ENCODE results near the gene TLDC2. TPM values are rescaled to one million over a fixed set of nuclear protein-coding genes. Genes with fewer than 3 reads are reported as not detected.

TLDC2 gene
- total and polyA plus RNA-seq, 4 donors, result 0.05 to 0.33 (median 0.08) TPM; not detected in 1

GRCh38 chr20:36886859-36887751 is 11.2 kb downstream of the TLDC2 start:
- TF ChIP-seq CTCF (IDR thresholded peaks at IDR 0.05; ENCODE audit: low read depth, low read length, missing input control), result peak; percentile 94
- no peak for TF ChIP-seq HNF4G (IDR thresholded peaks at IDR 0.05)
- no peak for TF ChIP-seq EGR1 (IDR thresholded peaks at IDR 0.05; ENCODE audit: low read depth in 2 of 2)
- TF ChIP-seq RAD21 (IDR thresholded peaks at IDR 0.05), result peak; percentile 92 to 95
- no peak for TF ChIP-seq HNF4A (conservative IDR thresholded peaks at IDR 0.05)
- TF ChIP-seq JUND (IDR thresholded peaks at IDR 0.05), result no peak
- peaks cover 0 to 5% (median 3%) of the 10 kb centered on the region in 4 donors for H3K4me1 ChIP-seq (ENCODE audit: control insufficient read depth in 4 of 4, insufficient read depth in 4 of 4, low read length in 3 of 4)
- H3K9me3 ChIP-seq (ENCODE audit: control insufficient read depth in 4 of 4, low read length in 3 of 4), result no peaks in the 10 kb centered on the region
- 25% methylated on average over 24 of the region's 24 CpGs for WGBS
- H3K4me3 ChIP-seq (ENCODE audit: low read depth in 1 of 3, low read length in 3 of 3), result no peak overlapping the region
- no peaks in the 10 kb centered on the region for H3K27me3 ChIP-seq (ENCODE audit: control insufficient read depth in 4 of 4, insufficient read depth in 4 of 4, low read length in 3 of 4)
- no peak overlapping the region for H3K27ac ChIP-seq (ENCODE audit: low read depth in 1 of 2, low read length in 2 of 2)
- peak; percentile 87 for DNase-seq (ENCODE audit: low spot score)
- H3K36me3 ChIP-seq (ENCODE audit: control insufficient read depth in 4 of 4, insufficient read depth in 3 of 4, low read depth in 1 of 4, low read length in 3 of 4), result peaks cover 3 to 10% (median 5%) of the 10 kb centered on the region in 4 donors
- no peak overlapping the region for H3K9ac ChIP-seq (ENCODE audit: low read depth in 1 of 2, low read length in 2 of 2)

- Histone ChIP-seq H3K36me3 (ENCODE audit: control insufficient read depth in 4 of 4, insufficient read depth in 3 of 4, low read depth in 1 of 4, low read length in 3 of 4) (peaks cover 3 to 15% (median 8%) of the 10 kb centered on the region in 4 donors), H3K4me1 (ENCODE audit: control insufficient read depth in 4 of 4, insufficient read depth in 4 of 4, low read length in 3 of 4) (peaks cover 0 to 5% (median 2%) of the 10 kb centered on the region in 4 donors), H3K27ac (ENCODE audit: low read depth in 1 of 2, low read length in 2 of 2) (no peak overlapping the region), H3K27me3 (ENCODE audit: control insufficient read depth in 4 of 4, insufficient read depth in 4 of 4, low read length in 3 of 4) (no peaks in the 10 kb centered on the region), H3K4me3 (ENCODE audit: low read depth in 1 of 3, low read length in 3 of 3) (no peak overlapping the region), H3K9me3 (ENCODE audit: control insufficient read depth in 4 of 4, low read length in 3 of 4) (no peaks in the 10 kb centered on the region), H3K9ac (ENCODE audit: low read depth in 1 of 2, low read length in 2 of 2) (no peak overlapping the region)
- DNase-seq (ENCODE audit: low spot score), result no peak
- 50% methylated on average over 6 of the region's 6 CpGs for WGBS
- no peak for TF ChIP-seq HNF4A (conservative IDR thresholded peaks at IDR 0.05)
- TF ChIP-seq ZBTB33 (IDR thresholded peaks at IDR 0.05), result no peak
- TF ChIP-seq TAF1 (conservative IDR thresholded peaks at IDR 0.05), result no peak
- TF ChIP-seq ATF3 (IDR thresholded peaks at IDR 0.05), result no peak
- TF ChIP-seq GABPA (IDR thresholded peaks at IDR 0.05 in 1 of 2, conservative IDR thresholded peaks at IDR 0.05 in 1 of 2), result no peak
- TF ChIP-seq NR2F2 (IDR thresholded peaks at IDR 0.05), result no peak
- TF ChIP-seq REST (IDR thresholded peaks at IDR 0.05), result no peak
- TF ChIP-seq JUND (IDR thresholded peaks at IDR 0.05), result no peak
- no peak for TF ChIP-seq RAD21 (IDR thresholded peaks at IDR 0.05)
These were observed 11.8 kb downstream of the TLDC2 start for GRCh38 chr20:36887752-36888090.
